Fibroblast of skin of back (primary cell): Measurements from ENCODE around the gene OR1J1. TPM values are rescaled to one million over a fixed set of nuclear protein-coding genes. Genes with fewer than 3 reads are reported as not detected.

Source experiments
- DNase-seq: peaks from one replicate; pipeline ENCODE4 v3.0.0-alpha.2; 2013
- polyA plus RNA-seq, 2 experiments: library from polyadenylated mRNA; unstranded; fragments of 120-200 nt; gene quantifications; one replicate each; pipeline ENCODE4 v1.2.1, GENCODE V29; 2013; ENCODE audit not compliant: insufficient read length in 2 of 2

The OR1J1 gene, protein sequence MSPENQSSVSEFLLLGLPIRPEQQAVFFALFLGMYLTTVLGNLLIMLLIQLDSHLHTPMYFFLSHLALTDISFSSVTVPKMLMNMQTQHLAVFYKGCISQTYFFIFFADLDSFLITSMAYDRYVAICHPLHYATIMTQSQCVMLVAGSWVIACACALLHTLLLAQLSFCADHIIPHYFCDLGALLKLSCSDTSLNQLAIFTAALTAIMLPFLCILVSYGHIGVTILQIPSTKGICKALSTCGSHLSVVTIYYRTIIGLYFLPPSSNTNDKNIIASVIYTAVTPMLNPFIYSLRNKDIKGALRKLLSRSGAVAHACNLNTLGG
- not detected for polyA plus RNA-seq (2013, experiment 1 of 2; ENCODE audit: insufficient read length)
- polyA plus RNA-seq (2013, experiment 2 of 2; ENCODE audit: insufficient read length): not detected

DNA sequence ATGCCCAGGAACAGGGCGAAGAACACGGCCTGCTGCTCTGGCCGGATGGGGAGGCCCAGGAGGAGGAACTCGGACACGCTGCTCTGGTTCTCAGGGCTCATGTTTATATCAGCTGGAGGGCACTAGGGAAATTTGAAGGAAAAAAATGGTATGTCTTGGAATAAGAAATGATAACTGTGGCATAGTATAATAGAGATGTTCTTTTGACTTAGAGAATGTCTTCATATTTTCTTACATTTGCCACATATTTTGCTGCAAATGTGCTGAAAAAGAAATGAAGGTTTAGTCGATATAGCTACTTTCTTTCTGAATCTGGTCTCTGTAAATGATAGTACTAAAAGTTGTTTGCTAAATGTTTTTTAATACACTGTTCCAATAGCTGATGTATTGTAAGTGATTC, at the start of gene OR1J1:
Gene OR1J1 (minus strand): TSS at position 101 of the 400 bp plus-strand sequence. CDS start 0 bp downstream, at position 101.
- DNase-seq: no peak

DNA sequence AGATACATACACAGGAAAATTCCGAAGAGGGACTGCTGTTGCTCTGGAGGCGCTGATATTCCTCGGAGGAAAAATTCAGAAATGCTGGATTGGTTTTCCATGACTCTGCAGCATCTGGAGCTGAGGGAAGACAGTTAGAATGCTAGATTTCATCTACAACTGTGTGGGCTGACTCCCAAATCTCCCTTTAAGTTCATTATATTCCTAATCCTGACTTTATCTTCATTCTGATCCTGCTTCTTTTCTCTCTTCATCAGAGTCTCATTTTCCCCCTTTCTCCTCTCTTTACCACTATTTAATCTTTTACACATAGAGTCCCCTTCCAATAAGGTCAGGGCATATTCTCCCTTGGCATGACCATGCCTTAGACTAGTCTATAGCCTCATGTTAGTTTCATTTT, 49.5 kb upstream of the OR1J1 start, which contains the start of gene OR1N1:
Gene OR1N1 (minus strand): TSS at position 101 of the 400 bp plus-strand sequence. CDS start 0 bp downstream, at position 101.
- DNase-seq: no peak

DNA sequence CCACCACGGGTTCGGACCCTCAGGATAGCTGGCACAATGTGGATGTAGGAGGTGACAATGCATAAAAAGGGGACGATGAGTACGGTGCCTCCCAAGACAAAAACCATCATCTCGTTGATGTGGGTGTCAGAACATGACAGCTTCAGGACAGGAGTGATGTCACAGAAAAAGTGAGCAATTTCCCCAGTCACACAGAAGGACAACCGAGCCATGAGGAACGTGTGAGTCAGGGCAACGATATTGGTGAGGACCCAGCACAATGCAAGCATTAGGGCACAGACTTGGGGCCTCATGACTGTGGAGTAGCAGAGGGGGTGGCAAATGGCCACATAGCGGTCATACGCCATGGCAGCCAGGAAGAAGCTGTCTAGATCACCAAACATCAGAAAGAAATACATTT, 48.9 kb upstream of the OR1J1 start:
- no peak for DNase-seq

DNA sequence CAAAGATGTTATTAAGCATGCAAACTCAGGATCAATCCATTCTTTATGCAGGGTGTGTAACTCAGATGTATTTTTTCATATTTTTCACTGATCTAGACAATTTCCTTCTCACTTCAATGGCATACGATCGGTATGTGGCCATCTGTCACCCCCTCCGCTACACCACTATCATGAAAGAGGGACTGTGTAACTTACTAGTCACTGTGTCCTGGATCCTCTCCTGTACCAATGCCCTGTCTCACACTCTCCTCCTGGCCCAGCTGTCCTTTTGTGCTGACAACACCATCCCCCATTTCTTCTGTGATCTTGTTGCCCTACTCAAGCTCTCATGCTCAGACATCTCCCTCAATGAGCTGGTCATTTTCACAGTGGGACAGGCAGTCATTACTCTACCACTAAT, 41.6 kb upstream of the OR1J1 start:
- no peak for DNase-seq

DNA sequence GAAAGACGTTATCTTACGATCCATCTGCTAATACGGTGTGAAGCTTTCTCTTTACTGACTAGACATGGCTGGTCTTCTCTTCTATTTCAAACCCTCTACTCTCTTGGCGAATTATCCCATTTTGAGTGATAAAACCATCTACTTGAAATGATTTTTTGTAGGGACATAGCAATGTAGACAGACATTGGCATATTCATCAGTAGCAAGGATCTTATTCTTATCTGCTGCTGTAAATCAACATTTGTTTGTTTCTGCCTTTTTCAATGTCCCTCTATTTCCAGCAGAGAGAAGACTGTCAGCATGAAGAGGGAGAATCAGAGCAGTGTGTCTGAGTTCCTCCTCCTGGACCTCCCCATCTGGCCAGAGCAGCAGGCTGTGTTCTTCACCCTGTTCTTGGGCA, 41.1 kb upstream of the OR1J1 start, which contains the start of gene OR1J4:
Gene OR1J4 (plus strand): TSS at position 301 of the 400 bp plus-strand sequence. CDS start 0 bp downstream, at position 301.
- no peak for DNase-seq

DNA sequence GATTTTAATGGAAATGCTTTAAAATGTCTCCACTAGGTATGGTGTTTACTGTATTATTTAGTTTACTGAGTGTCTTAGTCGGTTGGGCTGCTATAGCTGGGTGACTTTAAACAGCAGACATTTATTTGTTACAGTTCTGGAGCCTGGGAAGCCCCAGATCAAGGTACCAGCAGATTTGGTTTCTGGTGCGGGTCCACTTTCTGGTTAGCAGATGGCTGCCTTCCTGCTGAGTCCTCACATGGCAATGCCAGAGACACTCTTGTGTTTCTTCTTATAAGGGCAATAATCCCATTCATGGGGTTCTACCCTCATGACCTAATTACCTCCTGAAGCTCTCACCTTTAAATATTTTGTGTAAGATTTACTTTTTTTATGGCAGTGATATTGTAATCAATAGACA, 40.5 kb upstream of the OR1J1 start:
- DNase-seq: no peak

DNA sequence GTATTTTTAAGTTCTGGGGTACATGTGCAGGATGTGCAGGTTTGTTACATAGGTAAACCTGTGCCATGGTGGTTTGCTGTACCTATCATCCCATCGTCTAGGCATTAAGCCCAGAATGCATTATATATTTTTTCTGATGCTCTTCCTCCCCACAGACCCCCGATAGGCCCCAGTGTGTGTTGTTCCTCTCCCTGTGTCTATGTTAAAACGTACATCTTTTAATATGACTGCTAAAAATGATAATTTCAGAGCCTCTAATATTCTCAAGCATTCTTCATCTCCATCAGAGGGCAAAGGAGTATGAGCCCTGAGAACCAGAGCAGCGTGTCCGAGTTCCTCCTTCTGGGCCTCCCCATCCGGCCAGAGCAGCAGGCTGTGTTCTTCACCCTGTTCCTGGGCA, 32.8 kb upstream of the OR1J1 start, which contains the start of gene OR1J2:
Gene OR1J2 (plus strand): TSS at position 301 of the 400 bp plus-strand sequence. CDS start 0 bp downstream, at position 301.
- no peak for DNase-seq

DNA sequence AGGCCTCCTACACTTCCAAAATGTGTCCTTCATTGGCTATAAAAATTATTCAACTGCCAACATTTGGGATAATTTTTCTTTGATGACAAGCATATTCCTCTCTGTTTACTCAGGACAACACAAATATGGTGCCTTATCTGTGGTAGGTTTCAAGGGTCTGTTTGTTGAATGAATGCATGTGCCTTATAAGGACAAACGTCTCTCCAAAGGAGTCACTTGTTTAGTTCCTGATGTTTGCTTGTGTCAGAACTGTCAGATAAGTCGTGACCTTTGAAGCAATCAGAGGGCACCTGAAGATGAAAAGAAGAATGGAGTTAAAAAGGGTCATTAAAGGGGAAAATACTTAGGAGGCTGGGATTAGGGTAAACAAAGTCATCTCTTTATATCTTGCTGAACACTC, 29.2 kb upstream of the OR1J1 start:
- DNase-seq: no peak

DNA sequence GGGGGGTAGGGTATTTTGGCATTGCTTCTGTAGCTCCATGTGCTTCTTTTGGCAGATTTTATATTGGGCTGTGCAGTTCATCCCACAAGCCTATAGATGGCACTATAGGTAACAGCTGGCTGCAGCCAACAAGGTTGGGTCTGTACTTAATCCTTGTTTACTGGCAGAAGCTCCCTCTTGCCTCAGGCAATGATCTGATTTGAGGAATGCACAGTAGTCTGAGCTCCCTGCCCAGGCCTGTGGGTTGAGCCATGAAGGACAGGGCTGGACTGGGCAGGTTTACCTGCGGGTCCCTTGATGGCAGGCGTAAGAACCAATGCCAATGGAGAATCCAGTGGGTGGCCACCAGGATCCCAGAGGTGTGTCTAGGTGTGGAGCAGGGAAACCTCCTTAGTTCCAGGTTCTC, 21.2 kb upstream of the OR1J1 start:
- peak; percentile 36 for DNase-seq

DNA sequence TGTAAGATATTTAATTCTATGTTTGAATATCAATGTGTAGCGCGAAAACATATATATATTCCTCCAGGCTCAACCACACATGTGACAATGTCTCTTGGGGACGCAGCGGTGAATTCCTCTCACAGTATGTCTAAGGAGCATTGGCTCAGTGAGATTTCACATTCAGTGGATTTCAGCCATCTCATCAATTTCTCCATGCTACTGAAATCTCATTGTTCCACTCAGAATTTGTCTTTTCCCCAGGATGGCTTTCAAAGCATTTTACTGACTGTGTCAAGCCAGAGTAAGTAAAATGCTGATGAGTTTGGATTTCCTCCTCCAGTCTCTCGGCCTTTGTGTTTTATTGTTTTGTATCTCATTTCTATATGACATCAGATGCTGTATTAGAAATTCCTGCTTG, 1.3 kb upstream of the OR1J1 start:
- DNase-seq: no peak

DNA sequence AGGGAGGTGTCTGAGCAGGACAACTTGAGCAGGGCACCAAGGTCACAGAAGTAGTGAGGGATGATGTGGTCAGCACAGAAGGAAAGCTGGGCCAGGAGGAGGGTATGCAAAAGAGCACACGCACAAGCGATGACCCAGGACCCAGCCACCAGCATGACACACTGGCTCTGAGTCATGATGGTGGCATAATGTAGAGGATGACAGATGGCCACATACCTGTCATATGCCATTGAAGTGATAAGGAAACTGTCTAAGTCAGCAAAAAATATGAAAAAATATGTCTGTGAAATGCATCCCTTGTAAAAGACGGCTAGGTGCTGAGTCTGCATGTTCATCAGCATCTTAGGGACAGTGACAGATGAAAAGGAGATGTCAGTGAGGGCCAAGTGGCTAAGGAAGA, 380 bp downstream of the OR1J1 start:
- no peak for DNase-seq

DNA sequence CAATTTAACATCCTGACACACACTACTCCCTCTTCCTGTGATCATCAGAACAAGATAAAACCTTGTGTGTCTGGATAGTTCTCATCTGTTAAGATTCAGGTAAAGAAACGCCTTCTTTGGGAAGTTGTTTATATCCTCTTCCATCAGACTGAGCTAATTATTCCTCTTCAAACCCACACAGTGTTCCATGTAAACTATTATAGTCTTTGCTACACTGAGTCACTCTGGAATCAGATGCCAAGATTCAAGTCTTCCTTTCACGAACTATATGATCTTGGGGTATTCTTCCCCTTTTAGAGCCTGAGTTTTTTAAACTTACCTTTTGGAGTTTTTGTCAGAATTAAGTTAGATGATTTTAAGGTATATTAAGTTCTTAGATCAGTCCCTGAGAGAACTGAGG, 2.0 kb downstream of the OR1J1 start:
- no peak for DNase-seq

DNA sequence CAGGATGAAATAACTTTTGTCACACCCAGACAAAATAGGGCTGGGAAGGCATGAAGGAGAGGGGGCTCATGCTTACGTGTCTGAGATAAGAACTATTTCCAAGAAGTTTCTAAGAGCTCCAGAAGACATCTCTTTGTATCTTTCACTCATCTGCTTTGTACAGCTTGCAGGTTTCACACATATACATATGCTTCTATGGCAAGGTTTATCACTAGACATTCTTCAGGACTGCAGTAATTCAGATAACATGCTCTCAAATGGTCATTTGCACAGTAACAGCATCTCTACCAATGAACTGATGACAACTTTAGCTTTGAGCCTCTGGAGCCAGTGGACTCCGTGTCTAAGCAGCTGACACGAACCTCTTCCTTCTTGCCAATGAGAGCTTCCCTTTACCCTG, 3.2 kb downstream of the OR1J1 start:
- no peak for DNase-seq

DNA sequence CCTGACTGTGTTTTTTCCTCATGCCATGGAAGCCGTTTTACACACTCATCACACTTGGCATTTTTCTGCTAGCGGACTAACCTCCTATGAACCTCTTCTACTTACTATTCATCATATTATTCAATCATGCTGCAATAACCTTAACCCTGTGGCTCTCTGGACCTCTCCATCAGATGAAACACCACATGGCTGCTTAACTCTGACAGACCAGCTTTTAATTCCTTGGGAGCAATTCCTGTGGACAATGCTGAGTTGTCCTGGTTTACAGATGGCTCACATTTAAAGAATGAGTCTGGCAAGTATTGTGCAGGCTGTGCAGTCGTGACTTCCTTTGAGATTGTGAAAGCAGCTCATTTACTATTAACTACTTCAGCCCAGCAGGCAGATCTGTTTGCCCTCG, 9.0 kb downstream of the OR1J1 start:
- DNase-seq: peak; percentile 49

DNA sequence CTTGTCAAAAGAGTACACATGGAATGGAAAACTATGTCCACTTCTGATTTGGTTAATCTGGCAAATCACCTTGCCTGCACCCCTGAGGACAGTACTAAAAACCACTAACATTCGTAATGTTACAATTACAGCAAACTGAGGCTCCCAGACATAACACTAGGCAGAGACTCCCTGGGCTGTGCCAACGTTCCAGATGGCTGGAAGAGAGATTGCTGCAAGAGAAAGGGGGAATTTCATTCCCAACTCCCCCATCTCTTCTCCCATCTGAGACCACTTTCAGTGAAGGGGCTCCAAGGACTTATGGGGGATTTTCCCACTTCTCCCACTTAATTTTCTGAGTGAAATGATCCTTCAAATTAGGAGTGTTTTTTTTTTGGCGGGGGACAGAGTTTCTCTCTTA, 11.3 kb downstream of the OR1J1 start:
- no peak for DNase-seq

DNA sequence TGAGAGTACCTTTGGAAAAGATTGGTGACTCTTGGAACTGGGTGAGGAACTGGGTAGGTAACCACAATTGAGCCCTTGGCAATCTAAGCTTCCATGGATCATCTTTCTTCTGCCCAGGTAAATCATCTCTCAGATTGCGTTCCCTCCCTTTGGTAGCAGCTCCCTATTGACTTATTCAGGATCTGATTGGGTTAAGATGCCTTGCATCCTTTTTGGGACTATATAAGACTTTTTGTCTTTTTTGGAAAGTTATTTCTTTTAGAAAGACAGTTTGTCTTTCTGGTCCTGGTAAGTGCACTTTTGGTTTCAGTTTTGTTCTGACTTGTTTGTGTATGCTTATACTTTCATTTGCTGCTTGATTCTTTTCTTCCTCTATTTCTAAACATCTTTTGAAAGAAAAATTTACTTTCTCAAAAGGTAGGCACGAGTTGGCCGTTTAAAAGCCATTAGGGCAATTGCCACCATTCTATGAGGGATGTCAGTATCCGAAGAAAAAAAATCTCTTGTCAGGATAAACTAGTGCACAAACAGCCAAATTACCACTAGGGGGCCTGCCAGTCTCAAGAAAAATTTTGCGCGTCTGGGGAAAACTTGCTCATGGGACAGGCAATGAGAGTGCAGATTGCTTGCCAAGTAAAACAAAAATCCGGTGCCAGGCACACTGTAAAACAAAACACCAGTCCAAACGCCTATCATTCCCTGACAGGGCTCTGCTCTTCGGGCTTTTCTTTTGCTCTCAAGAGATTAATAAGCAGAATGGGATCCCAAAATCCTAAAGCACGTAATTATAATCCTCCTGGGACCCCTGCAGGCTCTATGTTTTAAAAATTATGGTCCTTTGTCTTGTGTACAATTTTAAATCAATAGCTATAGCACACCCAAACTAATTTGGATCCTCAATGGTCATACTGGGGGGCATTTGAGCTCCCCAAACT, 12.8 kb downstream of the OR1J1 start:
- peak; percentile 91 for DNase-seq

DNA sequence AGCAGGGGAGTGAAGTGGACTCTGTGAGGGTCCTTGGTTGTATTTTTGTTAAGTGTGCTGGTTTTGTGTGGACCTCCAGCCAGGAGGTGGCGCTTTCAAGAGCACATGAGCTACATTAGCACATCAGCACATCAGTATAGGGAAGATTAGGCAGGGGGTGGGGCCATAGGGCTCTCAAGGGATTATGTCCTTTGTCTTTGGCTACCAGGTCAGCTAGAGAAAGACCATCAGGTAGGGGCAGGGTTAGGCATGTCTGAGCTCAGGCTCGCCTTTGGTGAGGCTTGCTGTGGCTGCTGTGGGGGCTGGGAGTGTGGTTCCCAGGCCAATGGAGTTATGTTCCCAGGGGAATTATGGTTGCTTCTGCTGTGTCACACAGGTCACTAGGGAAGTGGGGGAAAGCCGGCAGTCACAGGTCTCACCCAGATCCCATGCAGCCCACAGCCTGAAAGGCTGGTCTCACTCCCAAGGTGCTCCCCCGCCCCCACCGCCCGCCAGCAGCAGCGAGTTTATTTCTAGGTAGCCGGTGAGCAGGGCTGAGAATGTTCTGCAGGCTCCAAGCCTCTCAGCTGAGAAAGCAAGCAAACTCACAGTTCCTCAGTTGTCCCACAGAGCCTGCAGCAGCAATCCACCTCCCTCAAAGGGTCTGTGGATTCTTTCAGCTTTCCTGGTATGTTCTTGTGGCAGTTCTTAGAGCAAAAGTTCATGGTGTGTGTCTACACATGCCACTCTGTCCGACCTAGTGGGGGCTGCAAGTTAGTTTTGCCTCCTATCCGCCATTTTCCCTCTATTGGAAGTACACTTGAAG, 13.7 kb downstream of the OR1J1 start:
- DNase-seq: peak; percentile 11

DNA sequence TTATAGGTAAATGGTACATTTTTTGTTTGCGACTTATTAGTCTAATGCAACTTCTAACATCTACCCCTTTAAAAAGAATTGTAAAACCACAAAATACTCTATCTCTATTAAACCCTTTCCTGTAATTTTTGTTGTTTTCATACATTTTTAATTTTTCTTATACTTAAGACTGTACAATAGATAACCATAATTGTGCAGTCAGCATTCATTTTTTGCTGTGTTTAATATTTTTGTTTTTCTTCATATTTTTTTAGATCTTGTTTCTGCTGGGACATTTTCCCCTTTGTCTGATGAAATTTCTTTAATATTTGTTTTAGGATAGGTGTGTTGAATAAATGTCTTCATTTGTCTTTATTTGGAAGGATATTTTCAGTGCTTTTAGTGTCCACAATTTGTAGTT, 19.9 kb downstream of the OR1J1 start:
- DNase-seq: no peak

DNA sequence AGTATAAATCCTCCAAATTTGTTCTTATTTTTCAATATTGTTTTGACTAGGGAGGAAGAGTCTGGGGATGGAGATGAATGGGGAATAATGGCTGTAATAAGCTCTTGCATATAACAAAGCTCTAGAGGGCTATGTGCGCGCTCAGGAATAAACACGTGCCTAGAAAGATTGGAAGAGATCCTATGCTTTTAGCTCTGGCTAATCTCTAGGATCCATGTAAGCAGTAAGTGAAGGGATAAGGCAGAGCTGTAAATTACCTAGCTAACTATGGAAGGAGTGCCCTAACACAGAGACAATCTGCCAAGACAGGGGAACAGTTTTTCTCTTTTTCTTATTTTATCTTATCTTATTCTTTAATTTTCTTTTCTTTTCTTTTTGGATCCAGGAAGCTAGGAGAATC, 21.6 kb downstream of the OR1J1 start:
- no peak for DNase-seq

DNA sequence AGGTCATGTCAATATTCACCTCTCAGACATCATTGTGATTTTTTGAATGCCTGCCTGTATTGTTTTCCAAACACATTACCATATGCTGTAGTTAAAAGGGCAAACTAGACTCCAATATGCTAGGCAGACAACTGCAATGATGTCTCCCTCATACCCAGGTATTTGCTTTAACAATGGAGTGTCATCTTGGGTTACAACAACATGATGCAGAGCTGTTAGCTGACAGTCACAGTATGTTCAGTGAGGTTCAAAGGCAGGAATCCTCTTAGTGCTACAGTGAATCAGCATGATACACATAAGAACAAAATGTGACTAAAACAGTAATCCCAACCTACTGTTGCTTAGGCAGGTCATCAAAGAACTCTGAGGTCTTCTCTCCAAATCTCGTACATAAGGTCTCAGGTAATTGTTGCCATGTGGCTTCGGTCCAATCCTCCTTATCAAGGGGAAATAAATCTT, 24.0 kb downstream of the OR1J1 start:
- DNase-seq: no peak

DNA sequence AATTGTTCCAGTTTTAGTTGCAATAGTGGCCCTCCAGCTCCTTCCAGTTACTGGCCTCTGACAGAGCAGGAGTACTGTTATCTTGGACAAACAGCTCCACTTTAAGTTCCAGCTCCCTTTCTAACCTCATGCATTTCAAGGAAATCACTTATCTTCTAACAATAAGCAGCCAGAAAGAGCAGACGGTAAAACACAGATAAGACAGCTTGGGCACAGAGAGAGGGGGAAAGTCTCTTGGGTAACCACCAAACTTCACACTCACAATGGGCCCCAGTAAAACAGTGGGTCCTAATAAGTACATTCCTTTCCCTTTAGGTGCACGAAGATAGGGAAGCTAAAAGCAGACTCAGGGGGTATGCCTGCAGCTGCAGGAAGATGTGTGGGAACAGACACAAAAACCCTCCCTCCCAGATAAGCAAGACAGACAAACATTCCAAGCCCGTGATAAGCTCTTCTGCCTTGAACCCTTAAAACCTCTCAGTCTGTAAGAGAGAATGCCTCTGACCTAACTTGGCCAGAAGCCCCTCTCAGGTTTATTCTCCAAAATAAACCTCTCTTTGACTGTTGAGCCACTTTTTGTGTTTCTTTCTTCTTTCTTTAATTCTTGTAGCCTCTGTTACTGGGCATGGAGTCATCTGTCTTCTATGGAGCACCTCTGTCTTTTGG, 30.8 kb downstream of the OR1J1 start:
- peak; percentile 60 for DNase-seq
